Spinal cord (tissue), 10 donors: ENCODE data around the gene WFDC5. TPM values are rescaled to one million over a fixed set of nuclear protein-coding genes. Genes with fewer than 3 reads are reported as not detected.
"Not testable (repeated sequence)": the region's sequence is repeated elsewhere in the genome, so short reads cannot be mapped to it uniquely, and the experiment has no call there.

ENCODE experiments used
- DNase-seq, 6 donors: peaks; one replicate each; pipeline versions ENCODE4 v3.0.0 to v3.0.0-alpha.2; 2013 to 2015; ENCODE audit warnings: low spot score in 6 of 6, low read depth in 4 of 6
- H3K27ac ChIP-seq: one replicate; pipeline ENCODE4 v1.5.1; 2013; ENCODE audit warnings: low read depth, low read length, control low read depth
- H3K27me3 ChIP-seq: one replicate; pipeline ENCODE4 v1.6.1; 2013; ENCODE audit warnings: low read length; ENCODE audit not compliant: control insufficient read depth, insufficient read depth
- H3K36me3 ChIP-seq: one replicate; pipeline ENCODE4 v1.6.1; 2013; ENCODE audit warnings: low read length; ENCODE audit not compliant: control insufficient read depth, insufficient read depth
- H3K4me1 ChIP-seq: one replicate; pipeline ENCODE4 v1.6.1; 2013; ENCODE audit warnings: low read length; ENCODE audit not compliant: control insufficient read depth, insufficient read depth
- H3K4me3 ChIP-seq: one replicate; pipeline ENCODE4 v1.5.1; 2013; ENCODE audit warnings: low read depth, low read length, control low read depth
- H3K9me3 ChIP-seq: one replicate; pipeline ENCODE4 v1.6.1; 2013; ENCODE audit warnings: low read length; ENCODE audit not compliant: control insufficient read depth, insufficient read depth
- WGBS: methylation state at CpG from one replicate; pipeline ENCODE4 v1.1.5; 2013; ENCODE audit warnings: missing lambda C conversion rate; ENCODE audit not compliant: insufficient coverage; 5-methylcytosine and 5-hydroxymethylcytosine counted together
- long read RNA-seq, 4 donors: transcript quantifications; one replicate each; lab custom pipeline, GENCODE V29; 2026
- polyA plus RNA-seq, 2 donors: library from polyadenylated mRNA; unstranded; fragments of 120-200 nt; gene quantifications; one replicate each; pipeline ENCODE4 v1.2.1, GENCODE V29; 2013; ENCODE audit not compliant: insufficient read length in 2 of 2
- total RNA-seq, 2 donors: library from RNA; depleted of rRNA in 1 of 2; stranded (reverse); fragments of 120-200 nt in 1 of 2; fragments of >200 nt in 1 of 2; gene quantifications; one replicate each; pipeline versions ENCODE4 v1.2.3 to v1.2.4, GENCODE V29; 2013 to 2014
- donor health status: healthy.

Gene WFDC5, protein sequence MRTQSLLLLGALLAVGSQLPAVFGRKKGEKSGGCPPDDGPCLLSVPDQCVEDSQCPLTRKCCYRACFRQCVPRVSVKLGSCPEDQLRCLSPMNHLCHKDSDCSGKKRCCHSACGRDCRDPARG
- total RNA-seq, result under 1 TPM in 1 of 2 donors, not detected in 1; 0.28 TPM
- polyA plus RNA-seq, result under 1 TPM; 0.33 to 0.57 TPM
- long read RNA-seq, donor 1, result 0 reads
- long read RNA-seq, donor 2, result 0 reads
- long read RNA-seq, donor 3, result 0 reads
- long read RNA-seq, donor 4, result 0 reads

DNA sequence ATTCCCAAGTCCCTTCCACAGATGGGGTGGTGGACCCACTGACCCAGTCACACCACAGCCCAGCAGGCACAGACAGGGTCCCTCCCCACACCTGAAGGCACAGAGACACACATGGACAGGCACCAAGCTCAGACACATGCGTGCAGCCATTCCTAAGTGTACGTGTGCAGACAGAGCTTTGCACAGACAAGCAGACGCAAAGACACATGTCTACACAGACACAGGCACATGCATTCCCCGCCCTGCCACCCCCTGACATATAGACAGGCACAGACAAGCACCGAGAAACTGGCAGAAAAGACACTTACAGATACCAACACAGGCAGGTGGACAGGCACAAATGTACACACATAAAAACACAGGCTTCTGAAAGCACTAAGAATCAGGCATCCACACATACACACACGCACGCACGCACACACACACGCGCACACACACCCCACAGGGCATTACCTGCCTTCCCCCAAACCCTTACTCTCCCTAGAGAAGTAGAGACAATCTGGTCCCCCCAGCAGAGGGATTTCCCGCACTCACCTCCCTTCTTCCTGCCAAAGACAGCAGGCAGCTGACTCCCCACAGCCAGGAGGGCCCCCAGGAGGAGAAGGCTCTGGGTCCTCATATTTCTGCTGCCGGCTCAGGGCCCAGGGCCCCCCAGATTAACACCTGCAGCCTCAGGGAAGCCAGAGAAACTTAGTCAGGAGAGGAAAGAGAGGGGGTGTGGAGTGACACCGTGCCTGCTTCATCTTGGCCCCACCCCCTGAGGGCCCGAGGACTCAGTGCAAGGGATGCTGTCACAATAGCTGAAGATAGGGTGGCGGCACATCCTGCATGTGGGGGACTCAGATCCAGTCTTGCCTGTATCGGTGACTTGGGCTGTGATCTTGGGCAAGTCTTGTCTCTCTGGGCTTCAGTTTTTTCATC lies at the start of gene WFDC5:
TSS of gene WFDC5 (minus strand) at position 710 of the 921 bp plus-strand sequence. CDS start at position 619, 91 bp downstream.
- Histone ChIP-seq H3K9me3 (no peaks in the 10 kb centered on the region), H3K36me3 (no peaks in the 10 kb centered on the region), H3K4me1 (peaks cover 5% of the 10 kb centered on the region), H3K27me3 (no peaks in the 10 kb centered on the region), H3K27ac (no peak within 1 kb of the TSS), H3K4me3 (no peak within 1 kb of the TSS)
- no peak for DNase-seq
- 71% methylated on average over 16 of the region's 16 CpGs for WGBS

DNA sequence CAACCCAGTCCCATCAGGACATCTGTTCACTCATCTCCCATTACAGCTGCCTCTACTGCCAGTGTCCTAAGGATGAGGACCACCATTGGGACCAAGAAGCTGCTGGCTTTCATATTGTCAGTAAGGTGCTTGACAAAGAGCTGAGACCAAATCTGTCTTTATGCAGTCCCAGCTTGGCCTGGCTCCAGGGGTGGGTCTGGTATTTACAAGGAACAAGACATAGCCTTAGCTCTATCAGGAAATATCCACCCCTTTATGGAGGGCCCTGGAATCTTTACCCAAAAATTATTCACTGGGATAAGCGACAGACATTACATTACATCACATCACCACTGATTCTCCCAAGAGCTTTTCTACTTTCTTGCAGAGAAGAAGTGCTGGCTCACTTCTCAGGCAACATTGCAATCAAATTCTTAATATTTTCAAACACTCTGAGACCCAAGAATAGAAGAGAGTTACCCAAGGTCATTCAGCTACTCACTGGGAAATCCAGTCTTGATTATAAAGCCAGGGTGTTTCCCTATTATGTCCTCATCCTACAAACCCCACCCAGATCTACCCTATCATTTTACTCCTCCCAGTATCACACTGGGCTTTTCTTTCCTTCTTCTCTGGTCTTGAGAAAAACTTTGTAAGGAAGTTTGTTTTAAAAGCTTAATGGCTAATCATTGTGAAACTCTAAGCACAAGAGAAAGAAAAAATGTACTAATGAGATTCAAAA lies 48.3 kb upstream of the WFDC5 start:
- DNase-seq, result no peak
- H3K4me3 ChIP-seq, result no peak overlapping the region
- peaks cover 2% of the 10 kb centered on the region for H3K9me3 ChIP-seq
- 64% methylated on average over 1 of the region's 1 CpG for WGBS
- H3K4me1 ChIP-seq, result peaks cover under 1% of the 10 kb centered on the region
- H3K36me3 ChIP-seq, result no peaks in the 10 kb centered on the region
- H3K27me3 ChIP-seq, result no peaks in the 10 kb centered on the region
- no peak overlapping the region for H3K27ac ChIP-seq

DNA sequence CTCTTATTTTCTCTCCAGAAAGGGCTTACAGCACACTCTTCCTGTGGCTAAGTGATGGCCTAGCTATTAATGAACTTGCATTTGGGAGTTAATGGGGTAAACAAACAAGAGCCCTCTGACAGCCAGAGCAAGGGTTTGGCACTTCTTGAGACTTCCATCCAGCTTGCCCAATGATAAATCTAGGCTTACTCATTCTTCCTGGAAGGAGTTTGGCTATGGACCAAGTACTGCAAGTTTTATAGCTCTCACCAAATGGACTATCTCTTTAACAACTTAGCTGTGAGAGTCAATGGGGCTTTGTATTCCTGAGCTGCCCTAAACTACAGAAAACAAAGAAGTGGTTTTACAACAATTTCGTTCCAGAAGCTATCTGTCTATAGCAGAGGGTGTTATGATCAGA lies 43.0 kb upstream of the WFDC5 start:
- H3K9me3 ChIP-seq, result no peaks in the 10 kb centered on the region
- peak overlapping the region; percentile 61 for H3K27ac ChIP-seq
- peaks cover 2% of the 10 kb centered on the region for H3K4me1 ChIP-seq
- WGBS, result 40% methylated on average over 1 of the region's 1 CpG
- no peaks in the 10 kb centered on the region for H3K36me3 ChIP-seq
- no peak overlapping the region for H3K4me3 ChIP-seq
- no peaks in the 10 kb centered on the region for H3K27me3 ChIP-seq
- peak; percentile 53 to 91 (median 79) for DNase-seq

DNA sequence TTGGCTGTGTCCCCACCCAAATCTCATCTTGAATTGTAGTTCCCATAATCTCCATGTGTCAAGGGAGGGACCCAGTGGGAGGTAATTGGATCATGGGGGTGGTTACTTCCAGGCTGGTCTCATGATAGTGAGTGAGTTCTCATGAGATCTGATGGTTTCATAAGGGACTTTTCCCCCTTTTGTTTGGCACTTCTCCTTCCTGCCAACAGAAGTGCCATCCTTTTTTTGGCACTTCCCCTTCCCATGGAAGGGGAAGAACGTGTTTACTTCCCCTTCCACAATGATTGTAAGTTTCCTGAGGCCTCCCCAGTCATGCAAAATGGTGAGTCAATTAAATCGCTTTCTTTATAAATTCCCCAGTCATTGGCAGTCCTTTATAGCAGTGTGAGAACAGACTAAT lies 41.7 kb upstream of the WFDC5 start:
- Histone ChIP-seq H3K27ac (no peak overlapping the region), H3K36me3 (no peaks in the 10 kb centered on the region)
- DNase-seq, result no peak

DNA sequence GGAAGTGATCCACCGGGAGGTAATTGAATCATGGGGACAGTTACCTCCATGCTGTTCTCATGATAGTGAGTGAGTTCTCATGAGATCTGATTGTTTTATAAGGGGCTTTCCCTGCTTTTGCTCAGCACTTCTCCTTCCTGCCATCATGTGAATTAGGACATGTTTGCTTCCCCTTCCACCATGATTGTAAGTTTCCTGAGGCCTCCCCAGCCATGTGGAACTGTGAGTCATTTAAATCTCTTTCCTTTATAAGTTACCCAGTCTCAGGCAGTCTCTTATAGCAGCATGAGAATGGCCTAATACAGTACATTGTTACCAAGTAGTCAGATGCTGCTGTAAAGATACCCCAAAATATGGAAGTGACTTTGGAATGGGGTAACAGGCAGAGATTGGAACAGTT lies 39.8 kb upstream of the WFDC5 start:
- not testable (repeated sequence) for H3K9me3 ChIP-seq, H3K4me3 ChIP-seq, H3K4me1 ChIP-seq, DNase-seq, H3K36me3 ChIP-seq, H3K27ac ChIP-seq, H3K27me3 ChIP-seq
- no CpG with 5 or more reads among the region's 1 CpG for WGBS

More for the DNA sequence above, 41.7 kb upstream of the WFDC5 start:
- Histone ChIP-seq H3K4me3 (no peak overlapping the region), H3K9me3 (no peaks in the 10 kb centered on the region), H3K4me1 (peaks cover 2% of the 10 kb centered on the region), H3K27me3 (peaks cover 2% of the 10 kb centered on the region)
- WGBS, result no CpG with 5 or more reads among the region's 2 CpGs

DNA sequence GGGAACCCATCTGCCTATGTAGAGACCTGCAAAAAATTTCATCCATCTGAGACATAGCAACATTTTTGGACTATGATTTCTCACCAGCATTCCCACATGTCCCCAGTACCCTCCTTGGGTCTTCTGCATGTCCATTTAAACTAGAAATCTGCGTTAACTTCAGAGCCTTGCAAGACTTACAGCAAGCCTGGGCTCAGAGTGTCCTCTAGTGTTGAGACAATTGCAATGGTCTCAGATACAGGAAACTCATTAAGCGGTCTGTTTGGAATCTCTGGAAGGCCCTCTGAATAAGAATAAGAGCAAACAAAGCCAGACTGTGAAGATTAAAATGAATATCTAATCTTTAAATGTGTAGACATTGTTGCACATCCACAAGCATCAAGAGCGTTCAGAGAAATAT lies 39.2 kb upstream of the WFDC5 start:
- 53% methylated on average over 2 of the region's 3 CpGs for WGBS

DNA sequence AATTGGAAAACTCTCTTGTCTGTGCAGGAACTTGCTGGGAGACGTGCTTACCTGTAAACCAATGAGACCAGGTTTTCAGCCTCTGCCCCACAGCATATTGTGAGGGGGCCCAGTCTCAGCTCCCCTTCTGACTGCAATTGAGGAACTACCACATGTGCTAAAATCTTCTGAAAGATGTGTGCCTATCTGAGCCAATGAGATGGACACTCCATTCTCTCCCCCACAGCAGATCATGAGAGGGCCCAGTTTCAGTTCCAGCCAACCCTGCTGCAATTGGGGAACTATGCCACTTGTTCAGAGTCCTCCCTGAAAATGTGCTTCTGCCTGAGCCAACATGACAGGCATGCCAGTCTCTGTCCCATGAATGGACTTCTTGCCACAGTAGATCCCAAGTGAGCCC lies 38.8 kb upstream of the WFDC5 start:
- H3K27ac ChIP-seq, result no peak overlapping the region
- no peak overlapping the region for H3K4me3 ChIP-seq
- DNase-seq, result peak in 1 of 6 donors; percentile 3
- peaks cover 2% of the 10 kb centered on the region for H3K4me1 ChIP-seq
- peaks cover 4% of the 10 kb centered on the region for H3K27me3 ChIP-seq
- H3K9me3 ChIP-seq, result no peaks in the 10 kb centered on the region
- 89% methylated on average over 1 of the region's 1 CpG for WGBS
- H3K36me3 ChIP-seq, result no peaks in the 10 kb centered on the region

More for the DNA sequence above, 39.2 kb upstream of the WFDC5 start:
- peaks cover 4% of the 10 kb centered on the region for H3K27me3 ChIP-seq
- no peak for DNase-seq
- no peaks in the 10 kb centered on the region for H3K9me3 ChIP-seq
- H3K36me3 ChIP-seq, result no peaks in the 10 kb centered on the region
- H3K4me1 ChIP-seq, result peaks cover 2% of the 10 kb centered on the region
- no peak overlapping the region for H3K4me3 ChIP-seq
- H3K27ac ChIP-seq, result no peak overlapping the region

DNA sequence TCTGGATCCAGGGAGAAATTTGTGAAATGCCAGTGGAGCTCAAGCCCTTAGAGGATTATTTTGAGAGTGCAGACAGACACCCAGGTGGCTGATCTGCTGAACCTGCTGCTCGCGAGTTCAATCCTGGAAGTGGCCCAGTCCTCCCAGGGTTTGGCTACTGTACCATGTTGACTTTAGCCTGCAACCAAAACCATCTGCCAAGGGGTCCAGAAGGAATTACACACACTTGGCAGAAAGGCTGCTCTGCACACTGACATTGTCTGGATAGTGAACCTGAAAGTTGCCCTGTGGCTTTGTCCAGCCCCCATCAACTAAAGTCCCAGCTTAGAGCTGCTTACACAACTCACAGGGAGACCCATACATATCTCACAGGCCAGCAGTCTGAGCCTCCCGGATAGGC lies 38.2 kb upstream of the WFDC5 start:
- H3K27ac ChIP-seq, result no peak overlapping the region
- H3K27me3 ChIP-seq, result peaks cover 4% of the 10 kb centered on the region
- H3K9me3 ChIP-seq, result no peaks in the 10 kb centered on the region
- H3K4me1 ChIP-seq, result peaks cover under 1% of the 10 kb centered on the region
- DNase-seq, result no peak
- no peak overlapping the region for H3K4me3 ChIP-seq
- H3K36me3 ChIP-seq, result no peaks in the 10 kb centered on the region
- 74% methylated on average over 3 of the region's 3 CpGs for WGBS

DNA sequence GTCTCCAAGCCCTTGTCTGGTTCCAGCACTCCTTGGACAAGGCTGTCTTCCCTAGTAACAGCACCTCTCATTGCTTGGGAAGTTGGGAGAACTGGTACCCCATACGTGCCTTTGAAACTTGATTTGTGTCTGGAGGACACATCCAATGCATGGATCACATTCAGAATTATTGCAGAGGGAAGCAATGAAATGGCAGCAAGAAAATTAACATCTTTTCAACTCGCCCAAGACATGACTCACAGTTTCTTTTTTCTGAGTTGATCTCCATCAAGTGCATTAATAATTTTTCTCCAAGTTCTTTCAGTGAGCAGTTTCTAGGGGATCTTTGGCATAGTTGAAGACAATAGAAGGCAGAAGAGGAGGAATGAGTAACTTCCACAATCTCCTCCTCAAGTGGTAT lies 37.4 kb upstream of the WFDC5 start:
- no peaks in the 10 kb centered on the region for H3K9me3 ChIP-seq
- DNase-seq, result no peak
- H3K4me1 ChIP-seq, result no peaks in the 10 kb centered on the region
- no peaks in the 10 kb centered on the region for H3K36me3 ChIP-seq
- H3K4me3 ChIP-seq, result no peak overlapping the region
- H3K27ac ChIP-seq, result no peak overlapping the region
- H3K27me3 ChIP-seq, result peaks cover 4% of the 10 kb centered on the region
- no CpG with 5 or more reads among the region's 2 CpGs for WGBS
